Neural progenitor cell (in vitro differentiated cells): Measurements from ENCODE around the gene LGALS4. TPM values are rescaled to one million over a fixed set of nuclear protein-coding genes. Genes with fewer than 3 reads are reported as not detected.

Experiments used
- DNase-seq: peaks from one replicate; pipeline ENCODE4 v3.0.0-alpha.2; 2016; ENCODE audit warnings: low spot score
- H2AFZ ChIP-seq: fragments of 200-600 bp; sonication (generic); replicated peaks from 2 replicates; pipeline ENCODE4 v1.6.1; 2016; ENCODE audit warnings: antibody characterized with exemption
- H3F3A ChIP-seq: fragments of 200-600 bp; sonication (generic); 2 replicates; pipeline ENCODE4 v1.6.1; 2016; ENCODE audit warnings: antibody characterized with exemption, low read depth
- H3K27ac ChIP-seq: fragments of 200-600 bp; sonication (generic); 2 replicates; pipeline ENCODE4 v1.5.1; 2016; ENCODE audit warnings: mild to moderate bottlenecking
- H3K27me3 ChIP-seq: fragments of 200-600 bp; sonication (generic); 2 replicates; pipeline ENCODE4 v1.6.1; 2016; ENCODE audit warnings: mild to moderate bottlenecking, moderate library complexity
- H3K36me3 ChIP-seq: fragments of 200-600 bp; sonication (generic); 2 replicates; pipeline ENCODE4 v1.5.1; 2016
- H3K4me1 ChIP-seq: fragments of 200-600 bp; sonication (generic); 2 replicates; pipeline ENCODE4 v1.6.1; 2016; ENCODE audit warnings: mixed run types
- H3K4me2 ChIP-seq: fragments of 200-600 bp; sonication (generic); 2 replicates; pipeline ENCODE4 v1.6.1; 2016
- H3K4me3 ChIP-seq: fragments of 200-600 bp; sonication (generic); 2 replicates; pipeline ENCODE4 v1.5.1; 2016
- H3K79me2 ChIP-seq: fragments of 200-600 bp; sonication (generic); 2 replicates; pipeline ENCODE4 v1.6.1; 2016; ENCODE audit warnings: low read depth
- H3K9ac ChIP-seq: fragments of 200-600 bp; sonication (generic); 2 replicates; pipeline ENCODE4 v1.6.1; 2016
- H3K9me3 ChIP-seq: fragments of 200-600 bp; sonication (generic); 2 replicates; pipeline ENCODE4 v1.5.1; 2016; ENCODE audit warnings: low read depth
- H4K20me1 ChIP-seq: fragments of 200-600 bp; sonication (generic); 2 replicates; pipeline ENCODE4 v1.6.1; 2016; ENCODE audit warnings: low read depth
- H3K27ac Mint-ChIP-seq: 3 replicates; pipeline ENCODE4 v1.8.0; 2021; ENCODE audit warnings: mixed read lengths
- H3K27me3 Mint-ChIP-seq: 2 replicates; pipeline ENCODE4 v1.8.0; 2022; ENCODE audit warnings: low read depth, mild to moderate bottlenecking, inconsistent platforms, moderate library complexity, mixed read lengths; ENCODE audit not compliant: insufficient read depth
- H3K36me3 Mint-ChIP-seq: 3 replicates; pipeline ENCODE4 v1.8.0; 2021; ENCODE audit warnings: mixed read lengths
- H3K4me1 Mint-ChIP-seq: 3 replicates; pipeline ENCODE4 v1.8.0; 2021; ENCODE audit warnings: mixed read lengths
- H3K4me3 Mint-ChIP-seq: 3 replicates; pipeline ENCODE4 v1.8.0; 2021; ENCODE audit warnings: mild to moderate bottlenecking, moderate library complexity, mixed read lengths
- H3K9me3 Mint-ChIP-seq: 3 replicates; pipeline ENCODE4 v1.8.0; 2020; ENCODE audit warnings: mixed read lengths
- EZH2 ChIP-seq: fragments of 200-600 bp; sonication (generic); IDR thresholded peaks from 2 replicates; pipeline ENCODE4 v1.6.1; 2017; ENCODE audit warnings: antibody characterized with exemption, mild to moderate bottlenecking, moderate library complexity
- EZH2phosphoT487 ChIP-seq: fragments of 200-600 bp; sonication (generic); IDR thresholded peaks from 2 replicates; pipeline ENCODE4 v1.6.1; 2017; ENCODE audit warnings: antibody characterized with exemption
- total RNA-seq: library from RNA; depleted of rRNA; stranded (reverse); fragments of >200 nt; gene quantifications from 2 replicates; pipeline ENCODE4 v1.2.3, GENCODE V29; 2015; ENCODE audit warnings: low replicate concordance
- TF ChIP-seq, protein P1 (sequence below): fragments of 200-600 bp; sonication (generic); IDR thresholded peaks from 2 replicates; pipeline ENCODE4 v1.5.1; 2017; ENCODE audit warnings: antibody characterized with exemption, mild to moderate bottlenecking

The LGALS4 gene
- total RNA-seq, 1 donor from 2014 or later = not detected

DNA sequence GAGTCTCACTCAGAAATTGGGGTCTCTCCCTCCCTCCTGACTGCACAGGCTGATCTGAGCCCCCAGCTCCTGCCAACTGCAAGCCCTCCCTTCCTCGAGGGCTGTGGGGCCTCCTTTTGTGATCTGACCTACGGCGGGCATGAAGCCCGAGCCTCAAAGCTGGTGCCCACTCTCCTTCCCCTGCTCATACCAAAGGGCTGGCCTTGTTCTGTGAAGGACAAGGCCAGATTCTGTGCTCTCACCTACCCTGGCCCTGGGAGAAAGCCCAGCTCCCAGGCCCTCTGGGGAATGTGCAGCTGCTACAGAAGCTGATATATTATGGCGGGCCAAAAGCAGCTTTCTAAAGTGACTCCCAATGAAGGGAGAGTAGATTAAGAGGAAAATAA lies 27.8 kb upstream of the LGALS4 start:
- no peak overlapping the region for H3K9ac ChIP-seq
- no peaks in the 10 kb centered on the region for H3K27me3 ChIP-seq
- peaks cover 61% of the 10 kb centered on the region for H3K36me3 Mint-ChIP-seq
- TF ChIP-seq EZH2 = no peak
- no peak for TF ChIP-seq EZH2phosphoT487
- TF ChIP-seq, protein P1, sequence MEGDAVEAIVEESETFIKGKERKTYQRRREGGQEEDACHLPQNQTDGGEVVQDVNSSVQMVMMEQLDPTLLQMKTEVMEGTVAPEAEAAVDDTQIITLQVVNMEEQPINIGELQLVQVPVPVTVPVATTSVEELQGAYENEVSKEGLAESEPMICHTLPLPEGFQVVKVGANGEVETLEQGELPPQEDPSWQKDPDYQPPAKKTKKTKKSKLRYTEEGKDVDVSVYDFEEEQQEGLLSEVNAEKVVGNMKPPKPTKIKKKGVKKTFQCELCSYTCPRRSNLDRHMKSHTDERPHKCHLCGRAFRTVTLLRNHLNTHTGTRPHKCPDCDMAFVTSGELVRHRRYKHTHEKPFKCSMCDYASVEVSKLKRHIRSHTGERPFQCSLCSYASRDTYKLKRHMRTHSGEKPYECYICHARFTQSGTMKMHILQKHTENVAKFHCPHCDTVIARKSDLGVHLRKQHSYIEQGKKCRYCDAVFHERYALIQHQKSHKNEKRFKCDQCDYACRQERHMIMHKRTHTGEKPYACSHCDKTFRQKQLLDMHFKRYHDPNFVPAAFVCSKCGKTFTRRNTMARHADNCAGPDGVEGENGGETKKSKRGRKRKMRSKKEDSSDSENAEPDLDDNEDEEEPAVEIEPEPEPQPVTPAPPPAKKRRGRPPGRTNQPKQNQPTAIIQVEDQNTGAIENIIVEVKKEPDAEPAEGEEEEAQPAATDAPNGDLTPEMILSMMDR = no peak
- H3K79me2 ChIP-seq = peaks cover 51% of the 10 kb centered on the region
- DNase-seq = no peak
- H3K4me2 ChIP-seq = no peak overlapping the region
- H3K27me3 Mint-ChIP-seq = peaks cover 2% of the 10 kb centered on the region
- peak overlapping the region; percentile 29 for H3K27ac ChIP-seq
- H3K9me3 ChIP-seq = no peaks in the 10 kb centered on the region
- H3K4me1 ChIP-seq = no peaks in the 10 kb centered on the region
- H3K36me3 ChIP-seq = peaks cover 13% of the 10 kb centered on the region
- H3K9me3 Mint-ChIP-seq = no peaks in the 10 kb centered on the region
- H3K4me3 Mint-ChIP-seq = no peak overlapping the region
- H3K4me3 ChIP-seq = no peak overlapping the region
- H2AFZ ChIP-seq = no peak overlapping the region
- H3F3A ChIP-seq = peaks cover 97% of the 10 kb centered on the region
- H3K27ac Mint-ChIP-seq = no peak overlapping the region
- H3K4me1 Mint-ChIP-seq = peaks cover 4% of the 10 kb centered on the region
- peaks cover 77% of the 10 kb centered on the region for H4K20me1 ChIP-seq

DNA sequence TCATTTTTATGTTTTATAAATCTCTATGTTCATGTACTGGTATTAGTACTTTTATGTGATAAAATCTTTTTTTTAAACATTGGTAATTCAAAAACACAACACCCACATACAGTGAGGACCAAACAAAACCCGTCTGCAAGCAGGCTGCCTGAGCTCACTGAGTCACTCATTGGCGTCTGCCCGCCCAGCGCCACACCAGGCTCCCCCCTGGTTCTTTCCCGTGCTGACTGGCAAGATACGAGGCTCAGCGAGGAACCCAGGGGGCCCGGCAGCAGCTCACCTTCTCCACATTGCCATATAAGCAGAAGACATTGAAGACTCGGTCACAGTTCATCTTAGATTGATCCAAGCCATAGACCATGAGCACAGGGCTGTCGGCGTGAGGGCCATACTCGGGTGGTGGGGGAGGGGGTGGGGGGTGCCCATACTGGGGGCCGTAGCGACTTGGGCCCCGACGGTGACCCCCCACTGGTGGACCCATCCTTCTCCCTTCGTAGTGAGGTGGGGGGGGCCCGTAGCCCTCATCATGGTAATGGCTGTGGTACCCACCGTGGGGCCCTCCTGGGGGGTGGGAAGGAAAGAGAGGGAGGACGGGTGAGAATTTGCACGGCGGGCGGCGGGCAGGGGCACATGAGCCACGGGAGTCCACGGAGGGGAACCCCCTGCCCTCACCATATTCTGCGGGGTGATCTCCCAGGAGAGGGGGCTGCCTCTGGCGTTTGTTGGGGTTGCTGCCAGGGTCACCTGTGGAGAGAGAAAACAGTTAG lies 27.3 kb upstream of the LGALS4 start:
- Mint-ChIP-seq H3K4me1 (peaks cover 4% of the 10 kb centered on the region), H3K9me3 (no peaks in the 10 kb centered on the region), H3K27ac (no peak overlapping the region), H3K27me3 (peaks cover 2% of the 10 kb centered on the region), H3K4me3 (no peak overlapping the region), H3K36me3 (peaks cover 58% of the 10 kb centered on the region)
- H3K4me3 ChIP-seq = no peak overlapping the region
- no peaks in the 10 kb centered on the region for H3K4me1 ChIP-seq
- peaks cover 9% of the 10 kb centered on the region for H3K36me3 ChIP-seq
- H2AFZ ChIP-seq = no peak overlapping the region
- peak overlapping the region; percentile 29 for H3K27ac ChIP-seq
- H3K27me3 ChIP-seq = no peaks in the 10 kb centered on the region
- peaks cover 71% of the 10 kb centered on the region for H4K20me1 ChIP-seq
- TF ChIP-seq, protein P1 = no peak
- no peak for TF ChIP-seq EZH2phosphoT487
- TF ChIP-seq EZH2 = no peak
- peaks cover 96% of the 10 kb centered on the region for H3F3A ChIP-seq
- no peak overlapping the region for H3K9ac ChIP-seq
- no peaks in the 10 kb centered on the region for H3K9me3 ChIP-seq
- H3K79me2 ChIP-seq = peaks cover 45% of the 10 kb centered on the region
- no peak overlapping the region for H3K4me2 ChIP-seq
- DNase-seq = no peak

DNA sequence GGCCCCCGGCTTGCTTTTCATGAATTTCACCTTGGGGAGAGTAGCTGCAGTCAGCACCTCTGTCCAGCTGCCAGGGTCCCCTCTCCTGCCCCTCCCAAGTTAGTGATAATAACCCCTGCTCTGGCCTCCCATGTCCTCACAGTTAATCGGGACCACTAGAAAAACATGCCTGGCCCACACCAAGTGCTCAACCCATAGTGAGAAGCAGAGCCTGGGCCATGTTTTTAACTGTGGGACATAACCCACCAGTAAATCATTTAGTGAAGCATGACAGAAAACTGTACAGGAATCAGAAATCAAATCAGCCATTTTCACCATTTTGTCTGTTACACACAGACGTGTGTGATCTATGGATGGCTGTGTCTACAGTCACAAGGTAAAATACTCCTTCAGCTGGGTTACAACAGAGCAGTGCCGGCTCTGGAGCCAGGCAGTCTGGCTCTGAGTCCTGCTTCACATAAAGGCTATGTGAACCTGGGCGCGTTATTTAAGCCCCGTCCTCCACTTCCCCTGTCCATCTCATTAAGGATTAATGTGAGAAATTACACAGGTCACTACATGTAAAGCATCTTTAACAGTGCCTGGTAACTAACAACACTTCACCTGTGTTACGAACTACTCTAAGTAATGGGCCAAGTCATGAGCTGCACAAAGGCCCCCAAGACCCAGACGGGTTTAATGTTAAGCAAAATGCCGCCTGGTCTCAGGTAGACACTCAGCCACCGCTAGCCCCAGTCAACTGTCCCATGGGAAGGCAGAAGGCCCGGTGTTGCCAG lies 26.4 kb upstream of the LGALS4 start:
- H3K36me3 ChIP-seq = peaks cover 9% of the 10 kb centered on the region
- peaks cover 56% of the 10 kb centered on the region for H3K36me3 Mint-ChIP-seq
- DNase-seq = no peak

More for the DNA sequence above, 26.4 kb upstream of the LGALS4 start:
- no peak overlapping the region for H3K27ac Mint-ChIP-seq
- Histone ChIP-seq H3K4me2 (no peak overlapping the region), H4K20me1 (peaks cover 63% of the 10 kb centered on the region), H3K4me1 (no peaks in the 10 kb centered on the region), H3F3A (peaks cover 96% of the 10 kb centered on the region), H3K4me3 (no peak overlapping the region), H3K9ac (no peak overlapping the region), H3K9me3 (no peaks in the 10 kb centered on the region), H3K27me3 (no peaks in the 10 kb centered on the region), H3K79me2 (peaks cover 37% of the 10 kb centered on the region), H2AFZ (no peak overlapping the region), H3K27ac (peak overlapping the region; percentile 33)
- H3K4me3 Mint-ChIP-seq = no peak overlapping the region
- H3K27me3 Mint-ChIP-seq = peaks cover 2% of the 10 kb centered on the region
- no peak for TF ChIP-seq EZH2
- TF ChIP-seq, protein P1 = no peak
- no peaks in the 10 kb centered on the region for H3K9me3 Mint-ChIP-seq
- peaks cover under 1% of the 10 kb centered on the region for H3K4me1 Mint-ChIP-seq
